MM.1S (cell line): Measurements from ENCODE around the gene PHF1.

Source experiments
- EZH2 ChIP-seq: fragments of 300-600 bp; sonication (generic); optimal IDR thresholded peaks from 2 replicates; pipeline ENCODE3; 2017; ENCODE audit warnings: low read depth, mild to moderate bottlenecking, antibody characterized with exemption, low read length, mixed read lengths
- EZH2phosphoT487 ChIP-seq: fragments of 300-600 bp; sonication (generic); IDR thresholded peaks from 2 replicates; pipeline ENCODE4 v1.6.1; 2018; ENCODE audit warnings: antibody characterized with exemption, low read length
- TF ChIP-seq, protein P1 (sequence below): fragments of 300-600 bp; sonication (generic); IDR thresholded peaks from 2 replicates; pipeline ENCODE4 v1.5.1; 2016; ENCODE audit warnings: antibody characterized with exemption, low read length, mixed read lengths

DNA sequence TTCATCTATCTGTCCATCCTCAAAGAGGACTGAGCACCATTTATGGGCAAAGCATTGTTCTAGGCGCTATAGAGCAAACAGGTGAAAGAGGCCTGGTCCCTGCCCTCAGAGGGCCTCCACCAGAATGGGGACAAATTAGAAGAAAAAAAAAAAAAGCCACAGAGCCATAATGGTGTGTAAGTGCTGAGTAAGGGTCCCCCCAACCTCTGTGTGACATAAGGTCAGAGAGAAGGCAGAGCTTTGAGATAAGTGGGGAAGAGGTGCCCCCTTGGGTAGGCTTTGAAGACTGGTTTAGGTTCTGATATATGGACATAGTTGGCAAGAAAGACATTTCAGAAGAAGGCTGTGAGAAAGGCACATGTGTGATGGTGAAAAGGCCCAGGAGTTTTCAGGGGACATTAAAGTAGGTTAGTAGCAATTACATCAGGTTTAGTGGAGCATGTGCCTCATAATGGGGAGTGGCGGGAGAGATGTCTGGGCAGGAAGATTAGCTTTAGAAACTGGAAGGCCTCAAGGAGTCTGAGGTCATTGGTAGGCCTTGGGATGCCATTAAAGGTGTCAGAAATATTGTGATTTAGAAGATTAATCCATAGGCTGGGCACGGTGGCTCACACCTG lies 28.3 kb downstream of the PHF1 start:
- TF ChIP-seq, protein P1, sequence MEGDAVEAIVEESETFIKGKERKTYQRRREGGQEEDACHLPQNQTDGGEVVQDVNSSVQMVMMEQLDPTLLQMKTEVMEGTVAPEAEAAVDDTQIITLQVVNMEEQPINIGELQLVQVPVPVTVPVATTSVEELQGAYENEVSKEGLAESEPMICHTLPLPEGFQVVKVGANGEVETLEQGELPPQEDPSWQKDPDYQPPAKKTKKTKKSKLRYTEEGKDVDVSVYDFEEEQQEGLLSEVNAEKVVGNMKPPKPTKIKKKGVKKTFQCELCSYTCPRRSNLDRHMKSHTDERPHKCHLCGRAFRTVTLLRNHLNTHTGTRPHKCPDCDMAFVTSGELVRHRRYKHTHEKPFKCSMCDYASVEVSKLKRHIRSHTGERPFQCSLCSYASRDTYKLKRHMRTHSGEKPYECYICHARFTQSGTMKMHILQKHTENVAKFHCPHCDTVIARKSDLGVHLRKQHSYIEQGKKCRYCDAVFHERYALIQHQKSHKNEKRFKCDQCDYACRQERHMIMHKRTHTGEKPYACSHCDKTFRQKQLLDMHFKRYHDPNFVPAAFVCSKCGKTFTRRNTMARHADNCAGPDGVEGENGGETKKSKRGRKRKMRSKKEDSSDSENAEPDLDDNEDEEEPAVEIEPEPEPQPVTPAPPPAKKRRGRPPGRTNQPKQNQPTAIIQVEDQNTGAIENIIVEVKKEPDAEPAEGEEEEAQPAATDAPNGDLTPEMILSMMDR: no peak
- TF ChIP-seq EZH2 (no peak), EZH2phosphoT487 (no peak)
